Measurements from ENCODE around the gene SDSL. TPM values are rescaled to one million over a fixed set of nuclear protein-coding genes. Genes with fewer than 3 reads are reported as not detected.
A peak's percentile ranks its signal among the peaks of the same experiment; 100 is the strongest.

Gene SDSL
- total and polyA plus RNA-seq, 10 of the 15 experiments (the other 5 are each of a cell fraction or from before 2014, with no cell fraction given): 0.18 to 4.4 (median 1.0) TPM

GRCh38 chr12:113439606-113440030 is 17.4 kb downstream of the SDSL start:
- in situ Hi-C loops (cut with MboI) (loop anchor here (10.0 kb wide), 1 partner anchor 475 kb away; no protein-coding TSS in a partner anchor), intact Hi-C loops (cut with micrococcal nuclease; ENCODE audit: unreplicated experiment) (loop anchor here (10.0 kb wide), 1 partner anchor 475 kb away; no protein-coding TSS in a partner anchor)
- RAD21 ChIA-PET (ENCODE audit: unreplicated experiment): no interaction called here
- no peaks in the 10 kb centered on the region for H3K9me3 ChIP-seq (replicated peaks; ENCODE audit: control insufficient read depth, insufficient read depth, low read length)
- 10% methylated on average over 8 of the region's 8 CpGs for WGBS (ENCODE audit: insufficient coverage, insufficient replicate concordance, low lambda C conversion rate, missing lambda C conversion rate)
- no peak overlapping the region for H3K4me2 ChIP-seq (ENCODE audit: control insufficient read depth, insufficient read depth)
- DNase-seq (ENCODE audit: low read depth, low spot score) (no peak), ATAC-seq (peak; percentile 48; the same call in 2 of the 3 replicates), FAIRE-seq (no peak)
- H3K4me3 ChIP-seq: no peak overlapping the region
- no peaks in the 10 kb centered on the region for H3K79me2 ChIP-seq (ENCODE audit: control insufficient read depth, insufficient read depth, low read length)
- no peaks in the 10 kb centered on the region; the same call in 1 of the 2 replicates for H4K20me1 ChIP-seq (ENCODE audit: control insufficient read depth, insufficient read depth)
- H3K9ac ChIP-seq (ENCODE audit: control insufficient read depth, insufficient read depth, low read length): no peak overlapping the region
- H3K36me3 ChIP-seq (ENCODE audit: control insufficient read depth in 2 of 2, insufficient read depth in 2 of 2, low read length in 1 of 2): no peaks in the 10 kb centered on the region
- CTCF ChIA-PET: interaction anchor here (1.2 to 1.6 kb wide), 2 partner anchors 14 to 23 kb away, joined by 3 to 5 read pairs; no protein-coding TSS in a partner anchor
- peaks cover 2 to 9% of the 10 kb centered on the region in 2 experiments; a peak in 3 of 4 replicates for H3K27me3 ChIP-seq (replicated peaks in 1 of 2; ENCODE audit: control insufficient read depth in 2 of 2, insufficient read depth in 2 of 2, low read length in 1 of 2)
- H3K4me1 ChIP-seq (ENCODE audit: control insufficient read depth, insufficient read depth, low read length): no peaks in the 10 kb centered on the region
- TF ChIP-seq, protein P1, sequence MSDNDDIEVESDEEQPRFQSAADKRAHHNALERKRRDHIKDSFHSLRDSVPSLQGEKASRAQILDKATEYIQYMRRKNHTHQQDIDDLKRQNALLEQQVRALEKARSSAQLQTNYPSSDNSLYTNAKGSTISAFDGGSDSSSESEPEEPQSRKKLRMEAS (IDR thresholded peaks at IDR 0.05; ENCODE audit: low read depth, low read length): no peak
- no peak for TF ChIP-seq HCFC1 (IDR thresholded peaks at IDR 0.05; ENCODE audit: low read length)
- TF ChIP-seq SUZ12 (IDR thresholded peaks at IDR 0.05; ENCODE audit: unreplicated experiment): no peak
- TF ChIP-seq, protein P2, sequence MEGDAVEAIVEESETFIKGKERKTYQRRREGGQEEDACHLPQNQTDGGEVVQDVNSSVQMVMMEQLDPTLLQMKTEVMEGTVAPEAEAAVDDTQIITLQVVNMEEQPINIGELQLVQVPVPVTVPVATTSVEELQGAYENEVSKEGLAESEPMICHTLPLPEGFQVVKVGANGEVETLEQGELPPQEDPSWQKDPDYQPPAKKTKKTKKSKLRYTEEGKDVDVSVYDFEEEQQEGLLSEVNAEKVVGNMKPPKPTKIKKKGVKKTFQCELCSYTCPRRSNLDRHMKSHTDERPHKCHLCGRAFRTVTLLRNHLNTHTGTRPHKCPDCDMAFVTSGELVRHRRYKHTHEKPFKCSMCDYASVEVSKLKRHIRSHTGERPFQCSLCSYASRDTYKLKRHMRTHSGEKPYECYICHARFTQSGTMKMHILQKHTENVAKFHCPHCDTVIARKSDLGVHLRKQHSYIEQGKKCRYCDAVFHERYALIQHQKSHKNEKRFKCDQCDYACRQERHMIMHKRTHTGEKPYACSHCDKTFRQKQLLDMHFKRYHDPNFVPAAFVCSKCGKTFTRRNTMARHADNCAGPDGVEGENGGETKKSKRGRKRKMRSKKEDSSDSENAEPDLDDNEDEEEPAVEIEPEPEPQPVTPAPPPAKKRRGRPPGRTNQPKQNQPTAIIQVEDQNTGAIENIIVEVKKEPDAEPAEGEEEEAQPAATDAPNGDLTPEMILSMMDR (IDR thresholded peaks at IDR 0.05 in 2 of 3, conservative IDR thresholded peaks at IDR 0.05 in 1 of 3; ENCODE audit: control insufficient read depth in 2 of 3, extremely low read depth in 1 of 3, insufficient read depth in 1 of 3, low read depth in 3 of 3, low read length in 3 of 3): peak; percentile 50 to 71 (median 70)
- TF ChIP-seq SMC3 (IDR thresholded peaks at IDR 0.05; ENCODE audit: borderline replicate concordance, low read length): peak; percentile 43; the same call in 1 of the 2 replicates
- peak; percentile 51 for TF ChIP-seq RAD21 (IDR thresholded peaks at IDR 0.05; ENCODE audit: insufficient read depth, low read depth, low read length)
- TF ChIP-seq BCLAF1 (IDR thresholded peaks at IDR 0.05): no peak
- POLR2A ChIA-PET: no interaction called here
- no peak overlapping the region for H2AFZ ChIP-seq (ENCODE audit: control insufficient read depth, low read depth, low read length)
- SMC1A ChIA-PET (ENCODE audit: uncharacterized antibody, unreplicated experiment): no interaction called here
- no TSS peak for BruUV-seq (replicated peaks)
- no peak overlapping the region for H3K27ac ChIP-seq (ENCODE audit: control insufficient read depth, insufficient read depth)
